Smooth muscle cell (in vitro differentiated cells): ENCODE measurements around the gene LYG2. TPM values are rescaled to one million over a fixed set of nuclear protein-coding genes. Genes with fewer than 3 reads are reported as not detected.
"Not testable (repeated sequence)": the region's sequence is repeated elsewhere in the genome, so short reads cannot be mapped to it uniquely, and the experiment has no call there.

Experiments used
- DNase-seq: peaks from one replicate; lab custom pipeline; 2025; ENCODE audit not compliant: unreplicated experiment; lab: John Stamatoyannopoulos, UW
- H2AFZ ChIP-seq: fragments of 200-600 bp; sonication (generic); 2 replicates; pipeline ENCODE4 v1.6.0; 2016; ENCODE audit warnings: antibody characterized with exemption, low read depth, mild to moderate bottlenecking
- H3F3A ChIP-seq: fragments of 200-600 bp; sonication (generic); 2 replicates; pipeline ENCODE4 v1.6.0; 2017; ENCODE audit warnings: antibody characterized with exemption, low read depth
- H3K27ac ChIP-seq: fragments of 200-600 bp; sonication (generic); 2 replicates; pipeline ENCODE4 v1.5.1; 2016; ENCODE audit warnings: low read depth, mild to moderate bottlenecking
- H3K27me3 ChIP-seq: fragments of 200-600 bp; sonication (generic); 2 replicates; pipeline ENCODE4 v1.6.1; 2016; ENCODE audit warnings: low read depth, mild to moderate bottlenecking
- H3K36me3 ChIP-seq: fragments of 200-600 bp; sonication (generic); 2 replicates; pipeline ENCODE4 v1.5.1; 2016; ENCODE audit warnings: low read depth
- H3K4me1 ChIP-seq: fragments of 200-600 bp; sonication (generic); 2 replicates; pipeline ENCODE4 v1.5.1; 2016; ENCODE audit warnings: low read depth
- H3K4me2 ChIP-seq: fragments of 200-600 bp; sonication (generic); 2 replicates; pipeline ENCODE4 v1.6.0; 2016; ENCODE audit warnings: mild to moderate bottlenecking
- H3K4me3 ChIP-seq: fragments of 200-600 bp; sonication (generic); 2 replicates; pipeline ENCODE4 v1.5.1; 2016; ENCODE audit warnings: mild to moderate bottlenecking
- H3K79me2 ChIP-seq: fragments of 200-600 bp; sonication (generic); 2 replicates; pipeline ENCODE4 v1.6.0; 2016; ENCODE audit warnings: low read depth, mild to moderate bottlenecking
- H3K9ac ChIP-seq: fragments of 200-600 bp; sonication (generic); 2 replicates; pipeline ENCODE4 v1.6.0; 2016; ENCODE audit warnings: low read depth
- H3K9me3 ChIP-seq: fragments of 200-600 bp; sonication (generic); replicated peaks from 2 replicates; pipeline ENCODE4 v1.5.1; 2016; ENCODE audit warnings: low read depth
- H4K20me1 ChIP-seq: fragments of 200-600 bp; sonication (generic); 2 replicates; pipeline ENCODE4 v1.6.0; 2016; ENCODE audit warnings: low read depth
- CTCF ChIP-seq: fragments of 200-600 bp; sonication (generic); IDR thresholded peaks from 2 replicates; pipeline ENCODE4 v1.5.1; 2017; ENCODE audit warnings: borderline replicate concordance, mild to moderate bottlenecking, antibody characterized with exemption; ENCODE audit not compliant: insufficient read depth, poor library complexity, severe bottlenecking
- WGBS: methylation state at CpG from one replicate; pipeline ENCODE4 v1.1.7; 2016; ENCODE audit warnings: low lambda C conversion rate; 5-methylcytosine and 5-hydroxymethylcytosine counted together
- polyA plus RNA-seq: library from polyadenylated mRNA; unstranded; fragments of >200 nt; fragmentation: Nextera tagmentation; extraction: Ambion mirVana; gene quantifications from 2 replicates; pipeline ENCODE4 v1.2.1, GENCODE V29; 2016
- total RNA-seq: library from RNA; depleted of rRNA; stranded (reverse); fragments of >200 nt; gene quantifications from 2 replicates; pipeline ENCODE4 v1.2.3, GENCODE V29; 2014

Gene LYG2
- total and polyA plus RNA-seq, 2 experiments from 2014 or later = not detected

- no peak for TF ChIP-seq CTCF
- Histone ChIP-seq H3K4me2 (no peak overlapping the region), H3K4me3 (no peak overlapping the region), H3K79me2 (no peaks in the 10 kb centered on the region), H3F3A (no peaks in the 10 kb centered on the region), H3K27ac (no peak overlapping the region), H2AFZ (no peak overlapping the region), H3K27me3 (no peaks in the 10 kb centered on the region), H4K20me1 (no peaks in the 10 kb centered on the region), H3K4me1 (no peaks in the 10 kb centered on the region), H3K9ac (no peak overlapping the region), H3K9me3 (no peaks in the 10 kb centered on the region), H3K36me3 (peaks cover 8% of the 10 kb centered on the region)
- WGBS = 96% methylated on average over 7 of the region's 7 CpGs
- DNase-seq = no peak
Observed at GRCh38 chr2:99285526-99285925, 30.1 kb upstream of the LYG2 start.

- Histone ChIP-seq H3K36me3 (peaks cover 8% of the 10 kb centered on the region), H2AFZ (no peak overlapping the region), H3K4me2 (no peak overlapping the region), H3K9ac (no peak overlapping the region), H3K9me3 (peaks cover 4% of the 10 kb centered on the region), H3K79me2 (no peaks in the 10 kb centered on the region), H4K20me1 (no peaks in the 10 kb centered on the region), H3K27me3 (no peaks in the 10 kb centered on the region), H3F3A (no peaks in the 10 kb centered on the region), H3K27ac (no peak overlapping the region), H3K4me3 (no peak overlapping the region), H3K4me1 (no peaks in the 10 kb centered on the region)
- no peak for TF ChIP-seq CTCF
- no peak for DNase-seq
Observed at GRCh38 chr2:99279969-99280695, 24.7 kb upstream of the LYG2 start.

- Histone ChIP-seq H2AFZ (no peak overlapping the region), H3K27ac (peak overlapping the region; percentile 2), H3K9me3 (peaks cover 4% of the 10 kb centered on the region), H3F3A (no peaks in the 10 kb centered on the region), H3K4me3 (no peak overlapping the region), H4K20me1 (no peaks in the 10 kb centered on the region), H3K4me1 (no peaks in the 10 kb centered on the region), H3K9ac (no peak overlapping the region), H3K4me2 (peak overlapping the region; percentile 2), H3K36me3 (peaks cover under 1% of the 10 kb centered on the region), H3K79me2 (no peaks in the 10 kb centered on the region), H3K27me3 (no peaks in the 10 kb centered on the region)
- DNase-seq = no peak
- no peak for TF ChIP-seq CTCF
- 31% methylated on average over 2 of the region's 2 CpGs for WGBS
Observed at GRCh38 chr2:99278793-99279291, 23.4 kb upstream of the LYG2 start.

- not testable (repeated sequence) for H4K20me1 ChIP-seq, H3K9me3 ChIP-seq, H2AFZ ChIP-seq, H3K36me3 ChIP-seq, H3F3A ChIP-seq, H3K4me3 ChIP-seq, H3K27ac ChIP-seq, DNase-seq, H3K9ac ChIP-seq, H3K79me2 ChIP-seq, H3K27me3 ChIP-seq, H3K4me1 ChIP-seq
- H3K4me2 ChIP-seq = peak overlapping the region; percentile 2
- WGBS = 87% methylated on average over 5 of the region's 5 CpGs
Observed at GRCh38 chr2:99278195-99278765, 22.8 kb upstream of the LYG2 start.
